ENCODE results near the gene FTSJ3. TPM values are rescaled to one million over a fixed set of nuclear protein-coding genes. Genes with fewer than 3 reads are reported as not detected.

The FTSJ3 gene
- total RNA-seq, 1 experiment from 2014 or later, result 75.9 TPM

GRCh38 chr17:63842540-63843386, 15.3 kb upstream of the FTSJ3 start, which contains the start of gene SMARCD2:
Gene SMARCD2, minus strand, starts transcription at chr17:63842685. Its CDS starts 11 bp downstream, at chr17:63842674.
- H3K9me3 Mint-ChIP-seq (ENCODE audit: unreplicated experiment), result no peaks in the 10 kb centered on the region
- Histone ChIP-seq H3K9me3 (no peaks in the 10 kb centered on the region), H3K36me3 (ENCODE audit: control insufficient read depth, insufficient read depth, low read length) (peaks cover 5% of the 10 kb centered on the region), H3K4me1 (peaks cover 15% of the 10 kb centered on the region), H3K27me3 (replicated peaks; ENCODE audit: control insufficient read depth, insufficient read depth, low read length) (no peaks in the 10 kb centered on the region), H3K4me3 (ENCODE audit: low read depth, low read length) (peak within 1 kb of the TSS; percentile 95)
- no peak for TF ChIP-seq CTCF (IDR thresholded peaks at IDR 0.05; ENCODE audit: insufficient read depth in 1 of 2, low read depth in 1 of 2, low read length in 1 of 2, severe bottlenecking in 1 of 2, unreplicated experiment in 1 of 2)
- H3K27me3 Mint-ChIP-seq (ENCODE audit: insufficient read depth, unreplicated experiment), result no peaks in the 10 kb centered on the region
- BruUV-seq (replicated peaks), result TSS peak; percentile 31
- H3K36me3 Mint-ChIP-seq (ENCODE audit: insufficient read depth, unreplicated experiment), result peaks cover 32% of the 10 kb centered on the region
- H3K27ac Mint-ChIP-seq (ENCODE audit: unreplicated experiment), result peak within 1 kb of the TSS; percentile 87
- H3K4me1 Mint-ChIP-seq (ENCODE audit: low read depth, unreplicated experiment), result peaks cover 28% of the 10 kb centered on the region
- peak; percentile 99 for DNase-seq
- peak within 1 kb of the TSS; percentile 99 for H3K4me3 Mint-ChIP-seq (ENCODE audit: unreplicated experiment)
- intact Hi-C loops (cut with micrococcal nuclease; ENCODE audit: unreplicated experiment), result loop anchor here (1.0 to 10.0 kb wide), 3 partner anchors 15 to 218 kb away; partner anchors contain the start of genes DDX42, FTSJ3, MAP3K3 and PSMC5
- CTCF ChIA-PET, result interaction anchor here (0.8 to 1.0 kb wide), 2 partner anchors 8 to 50 kb away, joined by 3 read pairs; no protein-coding TSS in a partner anchor
- POLR2A ChIA-PET, result interaction anchor here (0.7 to 1.5 kb wide), 3 partner anchors 16 to 101 kb away, joined by 3 to 18 read pairs (median 3); partner anchors contain the start of genes CCDC47 and DDX42

- no TSS peak for BruUV-seq (replicated peaks)
- ChIA-PET POLR2A (interaction anchor here (0.9 kb wide), 1 partner anchor 69 kb away, joined by 4 read pairs; the partner anchor contains the start of genes CCDC47 and DDX42), CTCF (interaction anchor here (0.7 to 1.4 kb wide), 5 partner anchors 12 to 108 kb away, joined by 3 to 7 read pairs (median 4); no protein-coding TSS in a partner anchor)
- peak overlapping the region; percentile 95 for H3K4me3 ChIP-seq (ENCODE audit: low read depth, low read length)
- no peak for TF ChIP-seq CTCF (IDR thresholded peaks at IDR 0.05; ENCODE audit: insufficient read depth in 1 of 2, low read depth in 1 of 2, low read length in 1 of 2, severe bottlenecking in 1 of 2, unreplicated experiment in 1 of 2)
- H3K36me3 Mint-ChIP-seq (ENCODE audit: insufficient read depth, unreplicated experiment), result peaks cover 36% of the 10 kb centered on the region
- peak overlapping the region; percentile 99 for H3K4me3 Mint-ChIP-seq (ENCODE audit: unreplicated experiment)
- H3K9me3 Mint-ChIP-seq (ENCODE audit: unreplicated experiment), result no peaks in the 10 kb centered on the region
- peaks cover 26% of the 10 kb centered on the region for H3K4me1 Mint-ChIP-seq (ENCODE audit: low read depth, unreplicated experiment)
- H3K27ac Mint-ChIP-seq (ENCODE audit: unreplicated experiment), result peak overlapping the region; percentile 87
- peaks cover 15% of the 10 kb centered on the region for H3K4me1 ChIP-seq
- H3K36me3 ChIP-seq (ENCODE audit: control insufficient read depth, insufficient read depth, low read length), result peaks cover 5% of the 10 kb centered on the region
- DNase-seq, result no peak
- H3K9me3 ChIP-seq, result no peaks in the 10 kb centered on the region
- H3K27me3 Mint-ChIP-seq (ENCODE audit: insufficient read depth, unreplicated experiment), result no peaks in the 10 kb centered on the region
- intact Hi-C loops (cut with micrococcal nuclease; ENCODE audit: unreplicated experiment), result loop anchor here (1.0 to 10.0 kb wide), 3 partner anchors 15 to 217 kb away; partner anchors contain the start of genes DDX42, FTSJ3, MAP3K3 and PSMC5
- no peaks in the 10 kb centered on the region for H3K27me3 ChIP-seq (replicated peaks; ENCODE audit: control insufficient read depth, insufficient read depth, low read length)
Observed at GRCh38 chr17:63842173-63842539, 14.7 kb upstream of the FTSJ3 start.

All from Caco-2 (cell line).